C4-2B (cell line): ENCODE measurements around the gene RGS9.

ENCODE experiments used
- ZFX ChIP-seq: fragments of 450-650 bp; IDR thresholded peaks from 2 replicates; pipeline ENCODE4 v1.6.1; 2017
- TF ChIP-seq, protein P1 (sequence below): fragments of 450-650 bp; conservative IDR thresholded peaks from 2 replicates; pipeline ENCODE4 v1.5.1; 2017; ENCODE audit warnings: mild to moderate bottlenecking

DNA sequence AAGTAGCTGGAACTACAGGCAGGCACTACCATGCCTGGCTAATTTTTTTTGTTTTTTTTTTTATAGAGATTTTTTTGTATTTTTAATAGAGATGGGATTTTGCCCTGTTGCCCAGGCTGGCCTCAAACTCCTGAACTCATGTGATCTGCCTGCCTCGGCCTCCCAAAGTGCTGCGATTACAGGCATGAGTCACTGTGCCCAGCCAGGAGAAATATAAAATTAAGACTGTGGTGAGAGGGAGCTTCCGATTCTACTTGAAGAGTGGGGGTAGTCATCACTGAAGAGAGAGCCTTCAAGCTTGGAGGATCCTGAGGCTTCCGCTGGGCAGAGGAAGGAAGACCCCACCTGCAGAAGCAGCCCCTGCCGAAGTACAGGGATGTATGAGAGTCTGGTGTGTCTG is 34.4 kb upstream of the RGS9 start:
- TF ChIP-seq, protein P1, sequence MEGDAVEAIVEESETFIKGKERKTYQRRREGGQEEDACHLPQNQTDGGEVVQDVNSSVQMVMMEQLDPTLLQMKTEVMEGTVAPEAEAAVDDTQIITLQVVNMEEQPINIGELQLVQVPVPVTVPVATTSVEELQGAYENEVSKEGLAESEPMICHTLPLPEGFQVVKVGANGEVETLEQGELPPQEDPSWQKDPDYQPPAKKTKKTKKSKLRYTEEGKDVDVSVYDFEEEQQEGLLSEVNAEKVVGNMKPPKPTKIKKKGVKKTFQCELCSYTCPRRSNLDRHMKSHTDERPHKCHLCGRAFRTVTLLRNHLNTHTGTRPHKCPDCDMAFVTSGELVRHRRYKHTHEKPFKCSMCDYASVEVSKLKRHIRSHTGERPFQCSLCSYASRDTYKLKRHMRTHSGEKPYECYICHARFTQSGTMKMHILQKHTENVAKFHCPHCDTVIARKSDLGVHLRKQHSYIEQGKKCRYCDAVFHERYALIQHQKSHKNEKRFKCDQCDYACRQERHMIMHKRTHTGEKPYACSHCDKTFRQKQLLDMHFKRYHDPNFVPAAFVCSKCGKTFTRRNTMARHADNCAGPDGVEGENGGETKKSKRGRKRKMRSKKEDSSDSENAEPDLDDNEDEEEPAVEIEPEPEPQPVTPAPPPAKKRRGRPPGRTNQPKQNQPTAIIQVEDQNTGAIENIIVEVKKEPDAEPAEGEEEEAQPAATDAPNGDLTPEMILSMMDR: no peak
- TF ChIP-seq ZFX: no peak
